D341Med (cell line): Measurements from ENCODE around the gene EIF4A2.
"Not testable (repeated sequence)": the region's sequence is repeated elsewhere in the genome, so short reads cannot be mapped to it uniquely, and the experiment has no call there.

Source experiments
- DNase-seq: peaks from one replicate; pipeline ENCODE4 v3.0.0; 2012; ENCODE audit warnings: low spot score

The EIF4A2 gene

DNA sequence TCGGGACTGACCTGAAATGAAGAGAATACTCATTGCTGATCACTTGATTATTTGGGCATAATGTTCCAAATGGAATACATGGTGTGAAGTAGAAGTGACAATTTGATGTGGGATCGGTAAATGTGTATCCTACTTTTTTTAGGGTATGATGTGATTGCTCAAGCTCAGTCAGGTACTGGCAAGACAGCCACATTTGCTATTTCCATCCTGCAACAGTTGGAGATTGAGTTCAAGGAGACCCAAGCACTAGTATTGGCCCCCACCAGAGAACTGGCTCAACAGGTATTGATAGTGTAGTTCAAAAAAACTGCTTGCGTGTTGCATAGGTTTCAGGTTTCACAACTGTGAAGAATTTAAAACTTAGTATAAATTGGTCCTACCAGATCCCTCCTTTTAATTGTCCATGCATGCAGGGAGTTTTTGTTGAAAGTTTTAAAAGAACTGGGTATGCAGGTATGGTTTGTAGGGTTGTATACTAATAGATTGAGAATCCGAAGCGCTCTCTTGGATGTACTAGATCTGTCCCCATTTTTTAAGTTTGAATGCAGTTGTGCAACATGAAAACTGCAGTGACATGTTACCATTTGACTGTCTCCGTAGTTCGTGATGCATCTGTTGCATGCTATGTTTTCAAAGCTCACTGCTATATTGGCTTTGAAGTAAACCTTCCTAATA, 1.6 kb downstream of the EIF4A2 start:
- no peak for DNase-seq

DNA sequence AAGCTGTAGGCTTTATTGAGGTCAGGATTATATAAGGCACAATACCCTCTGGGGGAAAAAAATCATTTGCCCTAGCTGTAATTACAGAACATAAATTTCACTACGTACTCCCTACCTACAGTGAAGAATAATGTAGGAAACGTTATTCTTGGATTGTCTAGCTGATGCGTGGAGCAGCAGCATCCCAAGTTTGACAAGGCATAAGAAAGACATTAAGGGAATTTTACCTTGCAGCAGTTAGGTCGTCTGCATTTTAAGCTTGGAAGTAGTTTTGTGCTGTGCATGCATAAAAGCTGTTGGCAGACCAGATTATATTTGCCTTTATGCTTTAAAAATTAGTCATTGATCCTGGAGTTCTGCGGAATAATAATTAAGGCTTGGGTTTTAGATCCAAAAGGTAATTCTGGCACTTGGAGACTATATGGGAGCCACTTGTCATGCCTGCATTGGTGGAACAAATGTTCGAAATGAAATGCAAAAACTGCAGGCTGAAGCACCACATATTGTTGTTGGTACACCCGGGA, 2.2 kb downstream of the EIF4A2 start:
- no peak for DNase-seq

DNA sequence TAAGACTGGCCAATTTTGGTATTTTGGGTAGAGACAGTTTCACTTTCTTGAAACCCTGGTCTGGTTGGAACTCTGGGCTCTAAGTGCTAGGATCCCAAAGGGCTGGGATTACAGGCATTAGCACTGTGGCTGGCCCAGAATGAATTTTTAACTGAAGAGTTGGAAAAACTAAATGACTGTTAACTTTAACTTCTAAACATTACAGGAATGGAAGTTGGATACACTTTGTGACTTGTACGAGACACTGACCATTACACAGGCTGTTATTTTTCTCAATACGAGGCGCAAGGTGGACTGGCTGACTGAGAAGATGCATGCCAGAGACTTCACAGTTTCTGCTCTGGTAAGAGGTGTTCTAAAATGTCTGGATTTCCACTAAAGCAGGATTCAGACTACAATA, 3.5 kb downstream of the EIF4A2 start:
- DNase-seq, result no peak

DNA sequence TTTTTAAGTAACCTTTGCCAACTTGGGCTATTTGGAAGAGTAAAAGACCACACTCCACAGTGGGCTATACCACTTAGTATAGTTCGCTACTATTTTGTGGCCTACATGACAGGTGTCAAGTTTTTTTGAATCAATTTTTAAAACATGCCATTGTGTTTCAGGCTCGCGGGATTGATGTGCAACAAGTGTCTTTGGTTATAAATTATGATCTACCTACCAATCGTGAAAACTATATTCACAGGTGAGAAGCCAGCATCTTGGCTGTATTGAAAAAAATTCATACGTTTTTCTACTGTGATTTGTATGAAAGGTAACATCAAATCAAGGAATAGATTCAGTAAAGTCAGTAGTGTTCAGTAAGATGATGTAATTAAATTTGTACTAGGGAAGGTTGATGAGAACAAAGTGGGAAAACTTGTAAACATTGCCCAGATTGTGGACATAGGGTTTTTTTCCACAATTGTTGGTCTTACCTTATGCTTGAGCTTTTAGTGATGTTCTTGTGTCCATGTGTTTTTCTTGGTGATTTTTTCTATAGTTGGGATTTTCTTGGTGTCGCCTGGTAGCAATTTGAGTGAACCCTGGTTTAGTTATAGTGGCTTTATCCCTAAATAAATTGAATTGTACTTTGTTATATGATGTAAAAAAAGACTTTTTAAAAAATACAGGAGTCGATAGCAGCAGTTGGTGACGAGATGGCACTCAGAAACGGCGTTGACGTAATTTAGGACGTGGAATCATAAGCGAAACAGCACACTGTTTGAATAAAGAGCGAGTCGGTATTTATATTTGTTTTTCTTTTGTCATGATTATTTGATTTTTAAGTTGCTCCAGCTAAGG, 4.5 kb downstream of the EIF4A2 start:
- DNase-seq, result no peak

DNA sequence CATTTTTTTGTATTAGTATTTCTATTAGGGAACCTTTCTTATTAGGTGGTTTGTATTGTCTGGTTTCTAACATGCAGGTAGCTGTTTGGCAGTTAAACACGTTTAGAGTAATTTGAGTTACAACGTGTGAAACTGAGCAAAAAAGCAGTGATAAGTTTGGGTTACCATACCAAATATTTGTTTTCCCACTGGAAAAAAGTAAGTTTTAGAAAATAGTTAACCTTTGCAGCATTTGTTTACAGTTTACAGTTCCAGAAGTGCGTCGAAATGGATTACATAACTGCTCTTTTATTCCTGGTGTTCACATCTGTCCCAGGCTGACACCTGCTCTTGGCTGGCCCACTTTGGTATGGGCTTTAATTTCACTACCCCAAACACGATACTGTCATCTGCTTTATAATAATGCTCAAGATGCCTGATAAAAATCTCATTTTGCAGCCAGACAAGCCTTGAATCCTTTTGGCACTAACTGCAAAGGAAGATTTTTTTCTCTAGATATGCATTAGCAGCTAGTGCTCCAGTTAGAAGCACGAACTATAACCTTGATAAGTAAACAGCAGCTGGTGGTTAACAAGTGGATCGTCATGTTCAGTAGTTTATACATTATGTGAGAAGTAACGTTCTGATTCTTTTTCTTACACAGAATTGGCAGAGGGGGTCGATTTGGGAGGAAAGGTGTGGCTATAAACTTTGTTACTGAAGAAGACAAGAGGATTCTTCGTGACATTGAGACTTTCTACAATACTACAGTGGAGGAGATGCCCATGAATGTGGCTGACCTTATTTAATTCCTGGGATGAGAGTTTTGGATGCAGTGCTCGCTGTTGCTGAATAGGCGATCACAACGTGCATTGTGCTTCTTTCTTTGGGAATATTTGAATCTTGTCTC, 5.3 kb downstream of the EIF4A2 start:
- no peak for DNase-seq

DNA sequence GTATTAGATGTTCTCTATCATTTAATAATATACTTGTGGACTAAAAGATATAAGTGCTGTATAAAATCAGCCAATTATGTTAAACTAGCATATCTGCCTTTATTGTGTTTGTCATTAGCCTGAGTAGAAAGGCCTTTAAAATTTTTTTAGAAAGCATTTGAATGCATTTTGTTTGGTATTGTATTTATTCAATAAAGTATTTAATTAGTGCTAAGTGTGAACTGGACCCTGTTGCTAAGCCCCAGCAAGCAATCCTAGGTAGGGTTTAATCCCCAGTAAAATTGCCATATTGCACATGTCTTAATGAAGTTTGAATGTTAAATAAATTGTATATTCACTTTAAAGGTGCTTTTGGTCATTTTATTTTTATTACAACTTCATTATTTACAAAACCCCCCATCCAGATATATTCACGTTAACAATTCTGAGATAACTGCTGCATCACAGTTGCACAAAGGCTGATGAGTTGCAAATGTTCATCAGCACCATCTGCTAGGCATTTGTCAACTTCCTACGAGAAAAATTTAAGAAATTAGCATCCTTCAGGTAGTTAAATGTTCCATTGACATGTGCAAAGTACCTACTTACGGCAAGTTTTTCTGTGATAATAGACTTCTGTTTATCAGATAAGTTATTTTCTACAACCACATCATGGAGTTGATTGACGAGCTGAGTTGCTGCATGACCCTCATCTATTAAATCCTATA, 6.3 kb downstream of the EIF4A2 start:
- no peak for DNase-seq

DNA sequence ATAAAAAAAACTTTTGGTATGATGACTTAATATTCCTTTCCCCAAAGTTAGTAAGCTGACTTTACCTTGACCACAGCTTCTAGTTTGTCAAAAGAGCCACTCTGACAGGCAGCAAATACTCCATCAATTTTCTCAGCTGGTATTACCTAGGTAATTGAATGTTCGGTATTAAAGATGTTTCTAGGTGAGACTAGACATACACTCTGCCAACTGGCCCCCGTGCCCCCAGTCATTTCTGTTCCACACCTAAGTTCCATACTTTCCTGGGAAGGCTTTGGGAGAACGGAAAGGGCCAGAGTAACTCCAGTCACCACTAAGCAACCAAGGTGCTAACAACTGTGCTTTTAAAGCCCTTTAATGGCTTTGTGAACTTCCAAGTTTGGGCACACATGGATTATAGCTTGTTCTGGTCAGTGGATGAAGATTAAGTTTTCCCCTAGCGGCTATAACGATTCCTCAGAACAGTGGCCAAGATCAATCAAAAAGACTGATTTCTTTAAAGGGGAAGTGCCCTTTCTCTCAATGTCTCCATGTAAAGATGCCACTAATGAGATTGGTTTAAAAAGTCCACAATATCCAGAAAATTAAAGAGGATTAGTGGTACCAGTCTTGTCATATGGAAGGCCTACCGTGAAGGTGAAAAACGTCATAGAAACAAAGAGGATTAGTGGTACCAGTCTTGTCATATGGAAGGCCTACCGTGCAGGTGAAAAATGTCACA, 7.0 kb downstream of the EIF4A2 start:
- DNase-seq, result no peak

DNA sequence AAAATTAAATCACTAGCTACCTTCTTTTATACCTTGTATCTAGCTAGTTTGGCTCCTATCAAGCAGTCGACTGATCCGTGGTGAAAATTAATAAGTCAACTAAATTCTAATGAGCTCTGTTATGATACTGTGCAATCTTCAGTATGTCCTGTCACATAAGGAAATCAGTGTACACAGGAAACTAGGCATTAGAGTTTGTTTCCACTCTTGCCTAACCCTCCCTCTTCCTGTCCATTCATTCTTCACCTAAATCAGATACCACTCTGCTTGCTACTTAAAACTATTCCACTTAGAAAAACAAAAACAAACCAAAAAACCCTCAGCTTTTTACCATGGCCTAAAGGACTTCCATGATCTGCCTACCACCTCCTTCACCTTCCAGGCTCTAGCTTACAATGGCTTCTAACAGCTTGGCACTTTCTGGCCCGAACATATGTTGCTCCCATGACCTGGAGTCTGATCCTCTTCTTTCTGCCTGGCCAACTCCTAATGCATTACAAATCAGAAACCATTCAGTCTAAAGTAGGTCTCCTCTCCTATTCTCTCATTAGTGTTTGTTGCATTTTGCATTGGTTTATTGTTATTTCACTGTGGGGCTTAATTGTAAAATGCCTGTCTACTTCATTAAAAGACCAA, 15.0 kb downstream of the EIF4A2 start:
- no peak for DNase-seq

DNA sequence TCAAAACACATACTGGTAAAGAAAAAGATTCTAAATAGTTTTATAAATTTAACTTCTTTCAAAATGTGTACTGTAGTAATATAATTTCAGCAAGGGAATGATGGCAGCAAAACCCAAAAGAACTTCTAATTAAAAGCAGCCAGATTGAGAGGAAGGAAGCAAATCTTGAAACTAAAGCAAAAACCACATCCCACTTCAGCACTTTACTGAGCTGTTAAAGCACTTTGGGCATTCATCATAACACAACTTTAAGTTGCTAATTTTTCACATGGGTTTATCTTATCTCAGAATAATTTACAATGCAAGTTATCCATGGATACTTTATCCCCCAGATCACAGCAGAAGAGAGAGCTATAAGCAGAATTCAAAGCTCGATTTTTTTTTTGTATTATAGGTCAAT, 16.9 kb downstream of the EIF4A2 start:
- no peak for DNase-seq

DNA sequence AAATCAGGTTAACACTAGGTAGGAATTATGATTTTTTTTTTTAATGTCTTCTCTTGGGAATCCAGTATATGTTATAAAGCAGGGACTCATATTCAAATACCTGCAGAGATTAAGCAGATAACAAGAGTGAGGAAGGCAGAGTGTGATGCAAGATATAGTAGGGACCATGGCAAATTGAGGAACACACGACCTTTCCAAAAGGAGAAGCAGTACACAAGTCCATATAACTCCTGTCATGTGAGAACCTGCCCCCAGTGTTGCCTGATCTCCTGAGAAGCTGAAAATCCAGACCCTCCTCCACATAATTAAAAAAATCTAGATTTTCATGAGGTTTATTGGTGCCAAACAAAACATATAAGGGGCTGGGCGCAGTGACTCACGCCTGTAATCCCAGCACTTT, 19.3 kb downstream of the EIF4A2 start:
- no peak for DNase-seq

DNA sequence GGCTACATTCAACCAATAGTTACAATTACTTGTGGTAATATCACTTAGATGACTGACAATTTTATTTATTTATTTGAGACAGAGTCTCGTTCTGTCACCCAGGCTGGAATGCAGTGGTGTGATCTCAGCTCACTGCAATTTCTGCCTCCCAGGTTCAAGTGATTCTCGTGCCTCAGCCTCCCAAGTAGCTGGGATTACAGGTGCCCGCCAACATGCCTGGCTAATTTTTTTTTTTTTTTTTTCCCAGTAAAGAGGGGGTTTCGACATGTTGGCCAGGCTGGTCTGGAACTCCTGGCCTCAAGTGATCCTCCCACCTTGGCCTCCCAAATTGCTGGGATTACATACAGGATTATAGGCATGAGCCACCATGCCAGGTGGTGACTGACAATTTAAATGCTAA, 20.1 kb downstream of the EIF4A2 start:
- DNase-seq, result not testable (repeated sequence)

DNA sequence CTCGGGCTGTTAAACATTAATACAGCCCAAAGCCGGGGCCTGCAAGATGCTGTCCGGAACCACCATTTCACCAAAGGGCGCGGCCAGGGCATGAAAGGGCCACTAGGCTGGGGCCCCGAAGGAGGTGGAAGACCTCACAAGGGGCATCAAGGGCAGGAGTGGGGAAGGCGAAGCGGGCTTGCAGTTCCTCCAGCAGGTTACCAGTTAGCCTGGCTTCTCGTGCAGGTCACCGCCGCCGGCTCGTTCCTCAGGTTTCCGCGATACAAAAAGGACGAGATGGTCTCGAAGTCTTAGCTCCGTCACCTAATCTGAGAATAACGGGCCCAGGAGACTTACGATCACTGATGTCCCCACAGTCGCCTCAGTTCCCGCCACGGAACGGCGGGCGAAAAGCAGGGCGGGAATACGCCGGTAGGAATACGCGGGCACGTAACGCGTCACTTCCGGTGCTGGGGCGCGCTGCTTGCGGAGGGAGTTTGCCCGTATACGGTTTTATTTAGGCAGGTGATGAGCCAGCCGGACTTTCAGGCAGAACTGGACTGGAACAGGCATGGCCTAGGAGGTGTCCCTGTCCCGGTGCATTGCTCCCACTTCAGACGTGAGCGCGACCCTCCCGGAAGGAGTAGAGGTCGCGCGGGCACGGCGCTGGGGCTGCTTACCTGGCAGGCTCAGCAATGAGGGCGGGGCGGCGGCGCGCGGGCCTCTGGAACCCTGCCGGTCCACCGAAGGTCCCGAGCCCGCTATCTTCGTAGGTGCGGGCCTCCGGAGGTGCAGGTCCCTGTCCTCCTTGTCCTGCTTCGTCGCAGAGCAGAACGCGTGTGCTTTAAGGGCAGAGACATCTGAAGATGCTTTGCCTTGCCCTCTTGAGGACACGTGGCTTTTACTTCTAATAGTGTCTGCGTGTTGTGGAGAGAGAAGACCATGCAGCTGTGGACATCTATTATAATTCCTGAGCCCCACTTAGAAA, 23.0 kb downstream of the EIF4A2 start, which contains the start of gene RFC4:
Gene RFC4 (minus strand): TSS at position 394 of the 967 bp plus-strand sequence. CDS start 1,769 bp downstream, outside the sequence.
- peak; percentile 90 for DNase-seq

DNA sequence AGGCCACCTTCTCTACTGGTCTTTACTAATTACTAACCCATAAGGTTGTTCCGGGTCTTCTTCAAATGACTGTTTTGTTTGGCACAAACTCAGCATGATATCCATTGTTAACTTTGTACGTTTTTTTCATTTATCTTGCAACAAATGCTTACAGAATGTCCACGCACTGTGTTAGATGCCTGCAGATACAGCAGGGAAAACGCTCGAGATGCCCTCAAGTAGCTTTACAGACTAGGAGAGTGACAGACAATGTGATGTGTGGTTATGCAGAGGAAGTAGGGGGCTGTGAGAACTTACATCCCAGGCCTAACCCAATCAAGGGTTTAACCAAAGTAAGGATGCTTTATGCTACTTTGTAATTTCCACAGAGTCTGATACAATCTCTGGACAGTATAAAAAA, 23.9 kb downstream of the EIF4A2 start:
- DNase-seq, result no peak

DNA sequence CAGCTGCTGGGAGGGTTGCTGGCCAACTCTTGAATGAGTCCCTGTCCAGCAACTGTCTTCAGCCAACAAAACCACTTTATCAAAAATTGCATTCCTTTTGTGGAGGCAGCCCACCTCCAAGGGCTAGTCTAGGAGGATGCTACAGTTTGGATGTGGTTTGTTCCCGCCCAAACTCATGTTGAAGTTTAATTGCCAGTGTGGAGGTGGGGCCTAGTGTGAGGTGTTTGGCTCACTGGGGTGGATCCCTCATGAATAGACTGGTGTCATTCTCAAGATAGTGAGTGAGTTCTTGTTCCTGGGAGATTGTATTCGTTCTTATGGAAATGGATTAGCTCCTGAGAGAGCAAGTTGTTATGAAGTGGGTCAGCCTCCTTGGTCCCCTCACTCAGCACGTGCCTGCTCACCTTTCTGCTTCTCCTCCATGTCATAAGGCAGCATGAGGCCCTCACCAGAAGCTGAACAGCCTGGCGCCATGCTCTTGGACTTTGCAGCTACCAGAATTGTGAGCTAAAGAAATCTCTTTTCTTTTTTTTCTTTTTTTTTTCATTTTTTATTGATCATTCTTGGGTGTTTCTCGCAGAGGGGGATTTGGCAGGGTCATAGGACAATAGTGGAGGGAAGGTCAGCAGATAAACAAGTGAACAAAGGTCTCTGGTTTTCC, 27.1 kb downstream of the EIF4A2 start:
- DNase-seq, result no peak

DNA sequence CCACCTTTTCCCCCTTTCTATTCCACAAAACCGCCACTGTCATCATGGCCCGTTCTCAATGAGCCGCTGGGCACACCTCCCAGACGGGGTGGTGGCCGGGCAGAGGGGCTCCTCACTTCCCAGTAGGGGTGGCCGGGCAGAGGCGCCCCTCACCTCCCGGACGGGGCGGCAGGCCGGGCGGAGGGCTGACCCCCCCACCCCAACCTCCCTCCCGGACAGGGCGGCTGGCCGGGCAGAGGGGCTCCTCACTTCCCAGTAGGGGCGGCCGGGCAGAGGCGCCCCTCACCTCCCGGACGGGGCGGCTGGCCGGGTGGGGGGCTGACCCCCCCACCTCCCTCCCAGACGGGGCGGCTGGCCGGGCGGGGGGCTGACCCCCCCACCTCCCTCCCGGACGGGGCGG, 27.9 kb downstream of the EIF4A2 start:
- not testable (repeated sequence) for DNase-seq

DNA sequence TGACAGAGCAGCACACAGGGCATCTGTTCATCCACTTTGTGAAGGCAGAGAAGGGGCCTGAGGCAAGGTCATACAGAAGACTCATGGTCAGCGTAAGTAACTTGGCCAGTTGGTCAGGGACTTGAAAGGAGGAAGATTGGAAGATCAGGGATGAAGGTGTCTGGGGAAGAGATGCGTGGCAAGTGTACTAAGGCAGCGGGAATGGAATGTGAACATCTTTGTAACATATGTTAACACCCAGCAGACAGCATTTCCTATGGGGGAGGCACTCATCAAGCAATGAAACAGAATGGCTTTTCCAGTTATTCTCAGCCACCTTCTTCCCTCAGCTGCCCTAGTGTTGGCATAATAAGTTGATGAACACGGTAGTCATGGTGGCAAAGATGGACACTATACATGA, 30.7 kb downstream of the EIF4A2 start:
- no peak for DNase-seq

DNA sequence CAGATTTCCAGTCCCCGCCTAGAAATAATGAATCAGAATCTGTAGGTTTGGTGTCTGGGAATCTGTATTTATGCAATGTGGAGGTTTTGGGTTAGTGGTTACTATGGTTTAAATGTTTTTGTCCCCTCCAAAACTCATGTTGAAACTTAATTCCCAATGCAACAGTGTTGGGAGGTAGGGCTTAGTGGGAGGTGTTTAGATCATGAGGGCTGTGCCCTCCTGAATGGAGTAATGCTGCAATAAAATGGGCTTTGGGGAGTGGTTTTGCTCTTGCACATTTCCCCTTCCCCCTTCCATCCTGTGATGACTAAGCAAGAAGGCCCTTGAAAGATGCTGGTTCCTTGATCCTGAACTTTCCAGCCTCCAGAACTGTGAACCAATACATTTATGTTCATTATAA, 32.1 kb downstream of the EIF4A2 start:
- no peak for DNase-seq

DNA sequence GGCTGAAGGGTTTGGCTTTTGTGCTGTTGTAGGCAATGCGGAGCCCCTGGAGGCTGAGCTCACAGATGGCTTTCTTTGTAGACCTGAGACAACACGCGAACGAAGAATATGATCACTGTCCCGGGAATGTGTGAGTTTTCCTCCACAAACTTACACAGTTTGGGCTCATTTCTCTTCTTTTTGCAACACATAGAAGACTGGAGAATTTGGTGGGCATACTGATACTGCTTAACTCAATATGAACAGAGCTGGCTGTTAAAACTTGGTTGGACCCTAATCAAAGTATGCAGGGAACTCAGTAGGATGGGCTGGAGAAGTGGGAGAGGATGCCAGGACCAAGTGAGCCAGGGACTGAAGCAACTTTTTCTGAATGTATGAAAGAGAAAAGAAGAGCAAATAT, 35.1 kb downstream of the EIF4A2 start:
- DNase-seq, result no peak

DNA sequence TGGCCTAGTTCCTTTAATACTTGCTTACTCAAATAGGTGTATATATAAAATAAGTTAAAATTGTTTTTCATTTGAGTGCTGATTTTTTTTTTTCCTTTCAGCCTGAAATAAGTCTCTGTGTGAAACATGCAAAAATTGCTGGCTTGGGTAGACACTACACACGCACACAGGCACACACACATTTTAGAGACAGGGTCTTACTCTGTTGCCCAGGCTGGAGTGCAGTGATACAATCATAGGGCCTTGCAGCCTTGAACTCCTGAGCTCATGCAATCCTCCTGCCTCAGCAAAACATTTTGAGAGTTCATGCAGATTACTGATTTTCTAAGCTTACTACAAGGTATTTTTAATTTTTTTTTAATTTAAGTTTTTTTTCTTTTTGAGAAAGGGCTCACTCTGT, 35.6 kb downstream of the EIF4A2 start:
- no peak for DNase-seq
